ENCODE results near the gene NGFR. TPM values are rescaled to one million over a fixed set of nuclear protein-coding genes. Genes with fewer than 3 reads are reported as not detected.

The NGFR gene
- total RNA-seq, 2 donors from 2014 or later = 13.9 to 22.5 TPM

DNA sequence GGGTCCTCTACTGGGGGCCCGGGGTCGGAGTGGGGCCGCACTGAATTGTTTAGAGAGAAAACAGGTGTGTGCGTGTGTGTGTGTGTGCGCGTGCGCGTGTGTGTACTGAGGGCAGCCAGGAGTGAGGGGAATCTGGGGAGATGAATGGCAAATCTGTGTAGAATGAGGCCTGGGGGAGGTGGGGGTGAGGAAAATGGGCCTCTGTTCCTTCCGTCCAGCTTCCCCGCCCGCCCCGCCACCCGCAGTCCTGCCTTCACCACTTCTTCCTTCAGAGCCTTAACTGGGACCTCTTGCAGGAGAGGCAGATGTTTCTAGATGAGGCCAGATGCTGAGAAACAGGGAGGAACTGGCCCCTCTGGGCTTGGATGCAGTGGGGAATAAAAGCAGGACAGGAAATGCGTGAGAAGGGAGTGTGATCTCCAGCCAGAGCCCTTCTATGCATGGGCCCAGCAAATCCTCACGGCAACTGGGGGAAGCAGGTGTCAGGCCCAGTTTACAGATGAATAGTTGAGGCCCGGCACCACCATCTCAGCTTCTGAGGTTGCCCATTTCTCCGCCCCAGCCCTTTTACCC, 29.7 kb upstream of the NGFR start:
- peaks cover 7% of the 10 kb centered on the region for H3K27me3 ChIP-seq (replicated peaks; ENCODE audit: insufficient read depth)
- H3K27ac ChIP-seq = no peak overlapping the region
- no peak overlapping the region for H3K4me3 ChIP-seq
- DNase-seq (ENCODE audit: low spot score) (no peak), ATAC-seq (ENCODE audit: insufficient number of reproducible peaks, low FRiP score, low read depth) (no peak)
- H3K4me1 ChIP-seq (ENCODE audit: control insufficient read depth in 1 of 2, low read depth in 2 of 2) = peaks cover 0 to 11% of the 10 kb centered on the region in 2 donors
- H3K36me3 ChIP-seq = no peaks in the 10 kb centered on the region
- no peaks in the 10 kb centered on the region for H3K9me3 ChIP-seq
- TF ChIP-seq, protein P1, sequence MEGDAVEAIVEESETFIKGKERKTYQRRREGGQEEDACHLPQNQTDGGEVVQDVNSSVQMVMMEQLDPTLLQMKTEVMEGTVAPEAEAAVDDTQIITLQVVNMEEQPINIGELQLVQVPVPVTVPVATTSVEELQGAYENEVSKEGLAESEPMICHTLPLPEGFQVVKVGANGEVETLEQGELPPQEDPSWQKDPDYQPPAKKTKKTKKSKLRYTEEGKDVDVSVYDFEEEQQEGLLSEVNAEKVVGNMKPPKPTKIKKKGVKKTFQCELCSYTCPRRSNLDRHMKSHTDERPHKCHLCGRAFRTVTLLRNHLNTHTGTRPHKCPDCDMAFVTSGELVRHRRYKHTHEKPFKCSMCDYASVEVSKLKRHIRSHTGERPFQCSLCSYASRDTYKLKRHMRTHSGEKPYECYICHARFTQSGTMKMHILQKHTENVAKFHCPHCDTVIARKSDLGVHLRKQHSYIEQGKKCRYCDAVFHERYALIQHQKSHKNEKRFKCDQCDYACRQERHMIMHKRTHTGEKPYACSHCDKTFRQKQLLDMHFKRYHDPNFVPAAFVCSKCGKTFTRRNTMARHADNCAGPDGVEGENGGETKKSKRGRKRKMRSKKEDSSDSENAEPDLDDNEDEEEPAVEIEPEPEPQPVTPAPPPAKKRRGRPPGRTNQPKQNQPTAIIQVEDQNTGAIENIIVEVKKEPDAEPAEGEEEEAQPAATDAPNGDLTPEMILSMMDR (IDR thresholded peaks at IDR 0.05) = no peak

- H3K4me3 ChIP-seq = no peak overlapping the region
- no peaks in the 10 kb centered on the region for H3K9me3 ChIP-seq
- DNase-seq (ENCODE audit: low spot score) (no peak), ATAC-seq (ENCODE audit: insufficient number of reproducible peaks, low FRiP score, low read depth) (no peak)
- H3K36me3 ChIP-seq = no peaks in the 10 kb centered on the region
- H3K4me1 ChIP-seq (ENCODE audit: control insufficient read depth in 1 of 2, low read depth in 2 of 2) = peaks cover 0 to 12% of the 10 kb centered on the region in 2 donors
- TF ChIP-seq, protein P1 (IDR thresholded peaks at IDR 0.05) = no peak
- H3K27ac ChIP-seq = no peak overlapping the region
- H3K27me3 ChIP-seq (replicated peaks; ENCODE audit: insufficient read depth) = peaks cover 7% of the 10 kb centered on the region
Observed at GRCh38 chr17:49466436-49466835, 28.7 kb upstream of the NGFR start.

DNA sequence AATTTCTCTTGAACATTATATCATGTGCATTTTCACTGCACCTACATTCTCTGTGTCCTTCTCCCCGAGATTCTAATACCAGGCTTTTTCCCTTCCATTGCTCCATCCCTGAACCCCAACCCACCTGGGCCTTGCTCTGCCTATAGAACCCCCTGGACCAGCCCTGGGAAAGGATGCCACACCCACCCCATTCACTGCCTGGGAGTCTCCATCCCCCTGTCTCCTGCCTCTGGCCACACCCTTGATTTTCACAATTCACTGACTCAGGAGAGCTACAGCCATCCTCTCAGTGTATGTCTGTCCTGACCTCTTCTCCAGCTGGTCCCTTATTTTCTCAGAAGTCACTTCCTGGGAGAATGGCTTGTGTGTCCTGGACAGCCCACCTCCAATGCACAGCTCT, 27.9 kb upstream of the NGFR start:
- H3K36me3 ChIP-seq = no peaks in the 10 kb centered on the region
- H3K27me3 ChIP-seq (replicated peaks; ENCODE audit: insufficient read depth) = peaks cover 7% of the 10 kb centered on the region
- ATAC-seq (ENCODE audit: insufficient number of reproducible peaks, low FRiP score, low read depth) (no peak), DNase-seq (ENCODE audit: low spot score) (no peak)
- peaks cover 0 to 12% of the 10 kb centered on the region in 2 donors for H3K4me1 ChIP-seq (ENCODE audit: control insufficient read depth in 1 of 2, low read depth in 2 of 2)
- no peaks in the 10 kb centered on the region for H3K9me3 ChIP-seq
- no peak overlapping the region for H3K27ac ChIP-seq
- TF ChIP-seq, protein P1 (IDR thresholded peaks at IDR 0.05) = no peak
- no peak overlapping the region for H3K4me3 ChIP-seq

- Histone ChIP-seq H3K4me1 (ENCODE audit: control insufficient read depth in 1 of 2, low read depth in 2 of 2) (peaks cover 0 to 12% of the 10 kb centered on the region in 2 donors), H3K27ac (no peak overlapping the region), H3K4me3 (no peak overlapping the region), H3K27me3 (replicated peaks; ENCODE audit: insufficient read depth) (peaks cover 7% of the 10 kb centered on the region), H3K36me3 (no peaks in the 10 kb centered on the region), H3K9me3 (no peaks in the 10 kb centered on the region)
- DNase-seq (ENCODE audit: low spot score) (no peak), ATAC-seq (ENCODE audit: insufficient number of reproducible peaks, low FRiP score, low read depth) (no peak)
- TF ChIP-seq, protein P1 (IDR thresholded peaks at IDR 0.05) = no peak
Observed at GRCh38 chr17:49468811-49469385, 26.2 kb upstream of the NGFR start.

GRCh38 chr17:49469831-49470810, 25.0 kb upstream of the NGFR start:
- H3K36me3 ChIP-seq = no peaks in the 10 kb centered on the region
- H3K4me1 ChIP-seq (ENCODE audit: control insufficient read depth in 1 of 2, low read depth in 2 of 2) = peaks cover 0 to 12% of the 10 kb centered on the region in 2 donors
- TF ChIP-seq, protein P1 (IDR thresholded peaks at IDR 0.05) = no peak
- no peak for DNase-seq (ENCODE audit: low spot score)
- H3K4me3 ChIP-seq = peak overlapping the region; percentile 30
- no peak for ATAC-seq (ENCODE audit: insufficient number of reproducible peaks, low FRiP score, low read depth)
- no peak overlapping the region for H3K27ac ChIP-seq
- no peaks in the 10 kb centered on the region for H3K9me3 ChIP-seq
- H3K27me3 ChIP-seq (replicated peaks; ENCODE audit: insufficient read depth) = peaks cover 7% of the 10 kb centered on the region

All from thoracic aorta (tissue), 2 donors.